HG03135 (cell line): Measurements from ENCODE around the gene SCGB1A1.

Experiments
- ATAC-seq: cut with Tn5 transposase; IDR thresholded peaks from one replicate; pipeline ENCODE4 v1.9.1; 2021; ENCODE audit warnings: mild to moderate bottlenecking, moderate library complexity; ENCODE audit not compliant: unreplicated experiment

Gene SCGB1A1

GRCh38 chr11:62420882-62421281, 2.0 kb downstream of the SCGB1A1 start:
- no peak for ATAC-seq

DNA sequence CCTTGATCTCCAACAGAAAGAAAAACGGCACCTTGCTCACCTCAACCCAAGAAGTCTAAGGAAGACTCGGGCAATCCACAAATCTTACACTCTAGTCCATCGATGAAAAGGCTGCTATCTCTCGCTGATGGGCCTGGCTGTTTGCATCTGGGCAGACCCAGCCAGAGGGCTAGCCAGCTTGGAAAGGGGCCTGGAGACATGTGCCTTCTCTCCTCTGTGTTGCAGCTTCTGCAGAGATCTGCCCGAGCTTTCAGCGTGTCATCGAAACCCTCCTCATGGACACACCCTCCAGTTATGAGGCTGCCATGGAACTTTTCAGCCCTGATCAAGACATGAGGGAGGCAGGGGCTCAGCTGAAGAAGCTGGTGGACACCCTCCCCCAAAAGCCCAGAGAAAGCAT, 3.2 kb downstream of the SCGB1A1 start:
- no peak for ATAC-seq

GRCh38 chr11:62423012-62423411, 4.2 kb downstream of the SCGB1A1 start:
- no peak for ATAC-seq

- ATAC-seq, result no peak
Observed at GRCh38 chr11:62427630-62428233, 8.9 kb downstream of the SCGB1A1 start.

GRCh38 chr11:62428871-62429560, 10.2 kb downstream of the SCGB1A1 start:
- ATAC-seq, result no peak

DNA sequence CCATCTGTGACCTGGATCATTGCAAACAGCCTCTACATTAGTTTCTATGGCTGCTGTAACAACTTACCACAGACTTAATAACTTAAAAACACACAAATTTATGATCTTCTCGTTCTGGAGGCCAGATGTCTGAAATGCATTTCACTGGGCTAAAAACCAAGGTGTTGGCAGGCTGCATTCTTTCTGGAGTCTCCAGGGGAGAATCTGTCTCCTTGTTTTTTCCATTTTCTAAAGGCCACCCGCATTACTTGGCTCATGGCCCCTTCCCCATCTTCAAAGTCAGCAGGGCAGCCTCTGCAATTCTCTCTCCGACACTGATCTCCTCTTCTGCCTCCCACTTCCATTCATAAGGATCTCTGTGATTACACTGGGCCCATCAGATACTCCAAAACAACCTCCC, 11.6 kb downstream of the SCGB1A1 start:
- no peak for ATAC-seq

DNA sequence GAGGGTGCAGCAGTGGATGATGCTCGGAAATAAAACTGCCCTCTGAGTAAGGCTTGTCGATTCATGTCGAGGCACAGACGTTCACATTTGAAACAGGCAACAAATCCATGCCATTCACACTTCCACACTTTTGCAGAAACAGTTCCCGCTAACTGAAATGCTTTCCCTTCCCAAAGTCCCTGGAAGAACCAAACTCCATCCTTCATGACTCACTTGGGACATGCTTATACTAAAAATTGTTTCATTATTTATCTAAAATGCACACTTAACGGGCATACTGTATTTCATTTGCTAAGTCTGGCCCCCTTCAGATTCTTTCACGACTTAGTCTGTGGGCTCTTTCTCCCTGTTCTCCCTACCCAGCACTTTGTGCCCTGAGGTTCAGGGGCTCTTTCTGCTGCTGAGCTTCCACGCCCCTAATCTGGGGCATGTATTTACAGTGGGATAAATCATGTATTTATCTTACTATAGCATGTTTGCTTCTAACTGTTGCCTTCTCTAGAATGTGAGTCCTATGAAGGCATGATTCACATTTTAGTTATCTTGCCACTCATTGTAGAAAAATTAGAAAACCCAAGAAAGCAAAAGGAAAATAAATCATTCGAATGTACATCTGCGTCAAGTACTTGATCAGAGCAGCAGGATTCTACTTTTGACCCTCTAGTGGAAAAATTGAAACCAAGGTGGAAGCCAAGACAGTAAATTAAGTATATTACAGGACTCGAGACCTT, 12.5 kb downstream of the SCGB1A1 start:
- ATAC-seq, result no peak

GRCh38 chr11:62432695-62433094, 13.9 kb downstream of the SCGB1A1 start:
- ATAC-seq, result no peak

GRCh38 chr11:62433141-62433903, 14.5 kb downstream of the SCGB1A1 start:
- ATAC-seq, result no peak

DNA sequence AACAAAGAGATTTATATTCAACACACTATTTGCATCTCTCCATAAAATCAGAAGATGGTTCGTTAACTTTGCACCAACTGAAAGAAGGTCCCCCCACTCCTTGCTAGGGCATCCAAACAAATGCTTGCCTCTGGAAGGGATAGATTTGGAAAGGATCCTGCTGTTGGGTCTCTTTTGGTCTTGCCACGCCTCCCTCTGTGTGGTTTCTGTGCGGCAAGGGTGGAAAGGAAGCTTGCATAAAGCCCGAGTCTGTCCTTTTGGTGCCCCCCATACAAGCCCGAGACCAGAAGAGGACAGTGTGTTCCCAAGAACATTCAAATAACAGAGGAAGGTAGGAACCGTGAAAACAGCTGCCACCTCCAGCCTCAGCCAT, 15.1 kb downstream of the SCGB1A1 start:
- no peak for ATAC-seq

DNA sequence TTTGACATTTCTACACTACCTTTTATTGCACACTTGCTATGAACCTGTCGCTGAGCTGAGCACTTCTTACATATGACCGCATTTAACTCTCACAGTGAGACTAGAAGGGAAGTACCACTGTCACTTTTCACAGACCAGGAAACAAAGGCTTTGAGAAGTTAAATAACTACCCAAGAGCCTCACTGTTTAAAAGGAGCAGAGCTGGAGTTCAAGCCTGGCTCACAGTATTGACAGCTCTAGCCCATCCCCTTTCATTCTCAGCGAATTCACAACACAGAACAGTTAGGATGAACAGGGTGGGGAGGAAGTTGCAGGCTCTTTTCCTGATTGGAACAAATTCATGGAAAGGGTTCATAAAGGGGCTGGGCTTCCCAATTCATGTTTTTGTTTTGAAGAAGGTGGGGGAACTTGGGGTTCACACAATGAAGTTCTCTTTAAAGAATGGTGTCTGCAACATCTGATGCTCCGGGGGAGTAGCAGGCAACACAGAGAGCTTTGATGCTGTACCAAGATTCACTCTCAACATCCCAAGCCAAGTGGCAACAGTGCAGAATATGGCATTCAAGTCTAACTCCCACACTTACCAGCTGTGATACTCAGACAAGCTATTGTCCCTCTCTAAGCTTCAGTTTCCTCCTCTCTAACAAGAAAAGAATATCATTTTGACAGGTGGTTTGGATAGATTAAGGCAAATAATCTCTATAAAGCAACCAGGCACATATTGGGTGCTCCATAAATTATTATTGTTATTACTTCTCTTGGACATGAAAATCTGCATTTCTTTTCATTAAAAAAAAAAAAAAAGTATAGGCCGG, 17.2 kb downstream of the SCGB1A1 start:
- no peak for ATAC-seq

DNA sequence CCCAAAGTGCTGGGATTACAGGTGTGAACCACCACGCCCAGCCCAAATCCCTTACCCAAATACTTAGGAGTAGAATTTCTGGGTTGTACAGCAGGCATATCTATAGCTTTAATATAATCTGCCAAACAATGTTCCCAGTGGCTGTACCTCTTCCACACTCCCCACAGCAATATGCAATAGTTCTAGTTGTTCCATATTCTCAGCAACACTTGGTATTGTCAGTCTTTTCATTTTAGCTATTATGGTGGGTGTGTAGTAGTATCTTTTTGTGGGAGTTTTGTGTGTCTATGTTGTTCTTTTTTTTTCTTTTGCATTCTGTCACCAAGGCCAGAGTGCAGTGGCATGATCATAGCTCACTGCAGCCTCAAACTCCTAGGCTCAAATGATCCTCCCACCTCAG, 18.8 kb downstream of the SCGB1A1 start:
- ATAC-seq, result no peak

GRCh38 chr11:62438641-62439040, 19.8 kb downstream of the SCGB1A1 start:
- no peak for ATAC-seq

- no peak for ATAC-seq
Observed at GRCh38 chr11:62439785-62440602, 21.2 kb downstream of the SCGB1A1 start.

- ATAC-seq, result no peak
Observed at GRCh38 chr11:62443390-62444235, 24.8 kb downstream of the SCGB1A1 start.

GRCh38 chr11:62444236-62444833, 25.5 kb downstream of the SCGB1A1 start:
- ATAC-seq, result no peak

DNA sequence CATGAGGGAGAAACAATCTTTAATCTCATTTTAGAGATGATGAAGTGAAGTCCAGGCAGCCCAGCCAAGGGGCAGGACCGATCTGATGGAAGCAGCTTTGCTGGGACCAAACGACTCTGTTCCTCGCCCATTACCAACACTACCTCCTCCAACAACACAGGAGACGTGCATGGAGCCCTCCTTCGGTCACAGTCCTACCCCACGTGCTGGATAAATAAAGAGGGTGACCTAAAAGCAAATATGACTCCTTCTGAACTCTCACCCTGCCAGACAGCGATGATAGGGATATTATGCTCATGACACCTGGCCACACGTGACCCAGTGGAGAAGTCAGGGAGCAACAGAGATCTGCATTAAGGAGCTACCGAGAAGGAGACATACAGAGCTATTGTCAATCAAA, 26.0 kb downstream of the SCGB1A1 start:
- no peak for ATAC-seq

DNA sequence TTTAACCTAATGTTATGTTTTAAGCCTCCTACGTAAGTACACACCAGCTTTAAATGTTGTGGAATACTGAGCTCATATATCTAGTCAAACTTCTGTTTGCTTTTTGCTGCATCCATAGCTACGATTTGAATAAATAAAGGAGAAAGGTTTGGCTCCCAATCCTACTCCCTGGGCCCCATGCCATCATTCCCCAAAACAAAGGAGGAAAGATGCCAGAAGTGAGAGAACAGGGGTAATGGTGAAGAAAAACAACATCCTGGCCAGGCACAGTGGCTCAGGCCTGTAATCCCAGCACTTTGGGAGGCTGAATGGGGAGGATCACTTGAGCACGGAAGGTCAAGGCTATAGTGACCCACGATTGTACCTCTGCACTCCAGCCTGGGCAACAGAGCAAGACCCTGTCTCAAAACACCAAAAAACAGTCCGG, 26.5 kb downstream of the SCGB1A1 start:
- ATAC-seq, result no peak
